HG03342 (cell line): ENCODE measurements around the gene FUT3.

Experiments used
- ATAC-seq: cut with Tn5 transposase; IDR thresholded peaks from one replicate; pipeline ENCODE4 v1.9.1; 2021; ENCODE audit warnings: mild to moderate bottlenecking, moderate library complexity; ENCODE audit not compliant: unreplicated experiment

FUT3 gene

GRCh38 chr19:5826531-5827341, 24.5 kb downstream of the FUT3 start:
- ATAC-seq, result no peak

- ATAC-seq, result no peak
Observed at GRCh38 chr19:5825178-5825577, 26.1 kb downstream of the FUT3 start.

GRCh38 chr19:5824751-5825150, 26.5 kb downstream of the FUT3 start:
- ATAC-seq, result no peak

GRCh38 chr19:5823579-5824281, 27.5 kb downstream of the FUT3 start:
- no peak for ATAC-seq

GRCh38 chr19:5822181-5822844, 28.9 kb downstream of the FUT3 start:
- ATAC-seq, result no peak

GRCh38 chr19:5821521-5822180, 29.6 kb downstream of the FUT3 start:
- ATAC-seq, result no peak

- no peak for ATAC-seq
Observed at GRCh38 chr19:5820785-5821184, 30.5 kb downstream of the FUT3 start.

- ATAC-seq, result no peak
Observed at GRCh38 chr19:5818594-5818993, 32.7 kb downstream of the FUT3 start.

GRCh38 chr19:5817218-5817617, 34.0 kb downstream of the FUT3 start:
- no peak for ATAC-seq

- ATAC-seq, result no peak
Observed at GRCh38 chr19:5814852-5815246, 36.4 kb downstream of the FUT3 start.

- ATAC-seq, result no peak
Observed at GRCh38 chr19:5814123-5814851, 37.0 kb downstream of the FUT3 start.

GRCh38 chr19:5811117-5811516, 40.1 kb downstream of the FUT3 start:
- ATAC-seq, result no peak

- no peak for ATAC-seq
Observed at GRCh38 chr19:5809469-5809868, 41.8 kb downstream of the FUT3 start.

GRCh38 chr19:5809053-5809452, 42.2 kb downstream of the FUT3 start:
- ATAC-seq, result no peak

GRCh38 chr19:5808120-5808816, 43.0 kb downstream of the FUT3 start:
- no peak for ATAC-seq

GRCh38 chr19:5806905-5807304, 44.3 kb downstream of the FUT3 start:
- ATAC-seq, result no peak

GRCh38 chr19:5806133-5806489, 45.1 kb downstream of the FUT3 start:
- ATAC-seq, result no peak

GRCh38 chr19:5805462-5806132, 45.7 kb downstream of the FUT3 start:
- ATAC-seq, result no peak
